GM12872 (cell line): Measurements from ENCODE around the gene FOXA1.

ENCODE experiments used
- CTCF ChIP-seq: IDR thresholded peaks from 3 replicates; pipeline ENCODE4 v1.5.1; 2011; ENCODE audit warnings: low read depth, mild to moderate bottlenecking, low read length, moderate library complexity; ENCODE audit not compliant: insufficient read depth

The FOXA1 gene

GRCh38 chr14:37594971-37595808 is at the start of gene FOXA1, which contains the start of gene TTC6:
Gene FOXA1, minus strand, starts transcription at chr14:37595249. Its CDS starts 277 bp downstream, at chr14:37594972.
Gene TTC6, plus strand, starts transcription at chr14:37595629. Its CDS starts 26,436 bp downstream, at chr14:37622065.
- TF ChIP-seq CTCF, result no peak

GRCh38 chr14:37643701-37644100 is 48.7 kb upstream of the FOXA1 start:
- no peak for TF ChIP-seq CTCF

- no peak for TF ChIP-seq CTCF
Measured at GRCh38 chr14:37642125-37642524, 47.1 kb upstream of the FOXA1 start.

GRCh38 chr14:37641117-37641516 is 46.1 kb upstream of the FOXA1 start:
- no peak for TF ChIP-seq CTCF

GRCh38 chr14:37638599-37638998 is 43.5 kb upstream of the FOXA1 start:
- no peak for TF ChIP-seq CTCF

- no peak for TF ChIP-seq CTCF
Measured at GRCh38 chr14:37637341-37637740, 42.3 kb upstream of the FOXA1 start.

- no peak for TF ChIP-seq CTCF
Measured at GRCh38 chr14:37625597-37626595, 30.8 kb upstream of the FOXA1 start.
